ENCODE measurements around the gene SIRT7.

DNA sequence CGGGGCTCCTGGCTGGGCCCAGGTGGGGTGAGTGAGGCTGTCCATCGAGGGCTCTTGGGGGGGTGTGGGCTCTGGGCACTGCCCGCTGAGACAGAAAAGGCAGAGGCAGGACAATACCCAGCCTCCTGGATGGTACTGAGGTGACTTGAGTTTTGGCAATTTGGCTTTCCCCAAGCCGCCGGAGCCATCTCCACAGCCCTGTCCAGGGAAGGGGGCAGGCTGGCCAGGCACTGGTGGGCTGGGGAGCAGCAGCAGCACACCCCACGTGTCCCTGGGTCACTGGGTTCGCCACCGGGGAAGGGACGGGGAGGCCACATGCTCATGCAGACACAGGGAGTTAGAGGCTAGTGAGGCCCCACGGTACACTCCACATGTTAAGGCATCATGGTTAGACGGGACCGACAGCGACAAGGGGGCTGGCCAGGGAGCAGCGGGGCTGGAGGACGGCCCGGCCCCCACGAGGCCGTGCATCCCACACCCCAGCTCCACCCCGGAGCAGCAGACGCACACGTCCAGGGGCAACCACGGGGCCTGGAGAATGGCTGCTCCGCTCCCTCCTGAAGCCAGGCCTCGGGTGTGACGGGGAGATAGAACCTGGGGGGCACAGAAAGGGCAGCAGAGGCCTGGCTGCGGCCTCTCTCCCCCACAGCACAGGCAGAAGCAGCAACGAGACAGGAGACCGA, 49.8 kb downstream of the SIRT7 start:
- TF ChIP-seq, protein P1, sequence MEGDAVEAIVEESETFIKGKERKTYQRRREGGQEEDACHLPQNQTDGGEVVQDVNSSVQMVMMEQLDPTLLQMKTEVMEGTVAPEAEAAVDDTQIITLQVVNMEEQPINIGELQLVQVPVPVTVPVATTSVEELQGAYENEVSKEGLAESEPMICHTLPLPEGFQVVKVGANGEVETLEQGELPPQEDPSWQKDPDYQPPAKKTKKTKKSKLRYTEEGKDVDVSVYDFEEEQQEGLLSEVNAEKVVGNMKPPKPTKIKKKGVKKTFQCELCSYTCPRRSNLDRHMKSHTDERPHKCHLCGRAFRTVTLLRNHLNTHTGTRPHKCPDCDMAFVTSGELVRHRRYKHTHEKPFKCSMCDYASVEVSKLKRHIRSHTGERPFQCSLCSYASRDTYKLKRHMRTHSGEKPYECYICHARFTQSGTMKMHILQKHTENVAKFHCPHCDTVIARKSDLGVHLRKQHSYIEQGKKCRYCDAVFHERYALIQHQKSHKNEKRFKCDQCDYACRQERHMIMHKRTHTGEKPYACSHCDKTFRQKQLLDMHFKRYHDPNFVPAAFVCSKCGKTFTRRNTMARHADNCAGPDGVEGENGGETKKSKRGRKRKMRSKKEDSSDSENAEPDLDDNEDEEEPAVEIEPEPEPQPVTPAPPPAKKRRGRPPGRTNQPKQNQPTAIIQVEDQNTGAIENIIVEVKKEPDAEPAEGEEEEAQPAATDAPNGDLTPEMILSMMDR (IDR thresholded peaks at IDR 0.05), result no peak
- TF ChIP-seq MEF2A (IDR thresholded peaks at IDR 0.05; ENCODE audit: borderline replicate concordance, low read depth), result no peak
- TF ChIP-seq TCF12 (IDR thresholded peaks at IDR 0.05), result no peak
- no peak for TF ChIP-seq RFX5 (IDR thresholded peaks at IDR 0.05; ENCODE audit: low read length)
- no peak for TF ChIP-seq FOXM1 (IDR thresholded peaks at IDR 0.05; ENCODE audit: low read depth)
